Effector memory CD4-positive, alpha-beta T cell (primary cell): Measurements from ENCODE around the gene CFAP45.
"Not testable (repeated sequence)": the region's sequence is repeated elsewhere in the genome, so short reads cannot be mapped to it uniquely, and the experiment has no call there.

ENCODE experiments used
- DNase-seq, 3 donors: peaks; one replicate each; pipeline ENCODE4 v3.0.0-alpha.2; 2020
- H3K27ac ChIP-seq: 2 replicates; pipeline ENCODE4 v1.7.0; 2013; ENCODE audit warnings: mild to moderate bottlenecking, low read length, moderate library complexity; ENCODE audit not compliant: insufficient read depth, poor library complexity, severe bottlenecking
- H3K27me3 ChIP-seq: replicated peaks from 2 replicates; pipeline ENCODE4 v1.7.0; 2013; ENCODE audit warnings: mild to moderate bottlenecking, low read length; ENCODE audit not compliant: insufficient read depth, control insufficient read depth, poor library complexity, severe bottlenecking
- H3K36me3 ChIP-seq: 2 replicates; pipeline ENCODE4 v1.7.0; 2013; ENCODE audit warnings: mild to moderate bottlenecking, low read length, moderate library complexity; ENCODE audit not compliant: control insufficient read depth, insufficient read depth
- H3K4me1 ChIP-seq: 2 replicates; pipeline ENCODE4 v1.7.0; 2013; ENCODE audit warnings: low read length, mild to moderate bottlenecking; ENCODE audit not compliant: control insufficient read depth, insufficient read depth, poor library complexity, severe bottlenecking
- H3K4me3 ChIP-seq: 2 replicates; pipeline ENCODE4 v1.7.0; 2013; ENCODE audit warnings: low read length, low read depth, mild to moderate bottlenecking; ENCODE audit not compliant: insufficient read depth, poor library complexity, severe bottlenecking
- H3K9me3 ChIP-seq: 2 replicates; pipeline ENCODE4 v1.7.0; 2013; ENCODE audit warnings: mild to moderate bottlenecking, low read length, moderate library complexity; ENCODE audit not compliant: control insufficient read depth

The CFAP45 gene

GRCh38 chr1:159902541-159902940 is 2.6 kb upstream of the CFAP45 start:
- DNase-seq, result no peak
- H3K4me1 ChIP-seq, result no peaks in the 10 kb centered on the region
- no peaks in the 10 kb centered on the region for H3K9me3 ChIP-seq
- H3K4me3 ChIP-seq, result no peak overlapping the region
- H3K27me3 ChIP-seq, result no peaks in the 10 kb centered on the region
- H3K27ac ChIP-seq, result no peak overlapping the region
- H3K36me3 ChIP-seq, result no peaks in the 10 kb centered on the region

GRCh38 chr1:159900755-159901360 is 893 bp upstream of the CFAP45 start:
- H3K36me3 ChIP-seq, result no peaks in the 10 kb centered on the region
- H3K4me3 ChIP-seq, result no peak overlapping the region
- no peaks in the 10 kb centered on the region for H3K27me3 ChIP-seq
- H3K4me1 ChIP-seq, result no peaks in the 10 kb centered on the region
- no peaks in the 10 kb centered on the region for H3K9me3 ChIP-seq
- no peak for DNase-seq
- H3K27ac ChIP-seq, result no peak overlapping the region

GRCh38 chr1:159899634-159900033 is 331 bp downstream of the CFAP45 start:
- H3K9me3 ChIP-seq, H3K36me3 ChIP-seq, H3K4me3 ChIP-seq, H3K4me1 ChIP-seq, DNase-seq, H3K27ac ChIP-seq, H3K27me3 ChIP-seq: not testable (repeated sequence)

GRCh38 chr1:159898527-159898926 is 1.4 kb downstream of the CFAP45 start:
- no peak overlapping the region for H3K4me3 ChIP-seq
- no peak for DNase-seq
- H3K27ac ChIP-seq, result no peak overlapping the region
- H3K27me3 ChIP-seq, result no peaks in the 10 kb centered on the region
- H3K36me3 ChIP-seq, result no peaks in the 10 kb centered on the region
- no peaks in the 10 kb centered on the region for H3K9me3 ChIP-seq
- no peaks in the 10 kb centered on the region for H3K4me1 ChIP-seq

- no peak overlapping the region for H3K27ac ChIP-seq
- no peaks in the 10 kb centered on the region for H3K9me3 ChIP-seq
- DNase-seq, result no peak
- H3K27me3 ChIP-seq, result no peaks in the 10 kb centered on the region
- no peak overlapping the region for H3K4me3 ChIP-seq
- no peaks in the 10 kb centered on the region for H3K4me1 ChIP-seq
- H3K36me3 ChIP-seq, result no peaks in the 10 kb centered on the region
Observed at GRCh38 chr1:159897962-159898361, 2.0 kb downstream of the CFAP45 start.

GRCh38 chr1:159896546-159896930 is 3.4 kb downstream of the CFAP45 start:
- Histone ChIP-seq H3K9me3 (no peaks in the 10 kb centered on the region), H3K36me3 (no peaks in the 10 kb centered on the region), H3K27me3 (no peaks in the 10 kb centered on the region), H3K27ac (no peak overlapping the region), H3K4me1 (no peaks in the 10 kb centered on the region), H3K4me3 (no peak overlapping the region)
- no peak for DNase-seq

- Histone ChIP-seq H3K36me3 (no peaks in the 10 kb centered on the region), H3K27me3 (no peaks in the 10 kb centered on the region), H3K4me3 (no peak overlapping the region), H3K9me3 (no peaks in the 10 kb centered on the region), H3K27ac (no peak overlapping the region), H3K4me1 (no peaks in the 10 kb centered on the region)
- no peak for DNase-seq
Observed at GRCh38 chr1:159895836-159896545, 4.0 kb downstream of the CFAP45 start.

GRCh38 chr1:159895286-159895685 is 4.7 kb downstream of the CFAP45 start:
- Histone ChIP-seq H3K9me3 (no peaks in the 10 kb centered on the region), H3K4me1 (no peaks in the 10 kb centered on the region), H3K27me3 (no peaks in the 10 kb centered on the region), H3K36me3 (no peaks in the 10 kb centered on the region), H3K4me3 (no peak overlapping the region), H3K27ac (no peak overlapping the region)
- DNase-seq, result no peak

- Histone ChIP-seq H3K27me3 (no peaks in the 10 kb centered on the region), H3K36me3 (no peaks in the 10 kb centered on the region), H3K27ac (no peak overlapping the region), H3K4me1 (no peaks in the 10 kb centered on the region), H3K9me3 (no peaks in the 10 kb centered on the region), H3K4me3 (no peak overlapping the region)
- no peak for DNase-seq
Observed at GRCh38 chr1:159892944-159893343, 7.0 kb downstream of the CFAP45 start.

- no peaks in the 10 kb centered on the region for H3K4me1 ChIP-seq
- H3K27me3 ChIP-seq, result no peaks in the 10 kb centered on the region
- H3K4me3 ChIP-seq, result no peak overlapping the region
- H3K27ac ChIP-seq, result no peak overlapping the region
- H3K36me3 ChIP-seq, result no peaks in the 10 kb centered on the region
- H3K9me3 ChIP-seq, result no peaks in the 10 kb centered on the region
- peak; percentile 46 to 68 (median 63) for DNase-seq
Observed at GRCh38 chr1:159891275-159892157, 8.4 kb downstream of the CFAP45 start.
